LNCAP (cell line): ENCODE results near the gene RDH11.

Experiments used
- TF ChIP-seq, protein P1 (sequence below): fragments of 450-650 bp; IDR thresholded peaks from 2 replicates; pipeline ENCODE4 v1.5.1; 2017; ENCODE audit warnings: mild to moderate bottlenecking

RDH11 gene

GRCh38 chr14:67653651-67654280, 41.8 kb downstream of the RDH11 start:
- TF ChIP-seq, protein P1, sequence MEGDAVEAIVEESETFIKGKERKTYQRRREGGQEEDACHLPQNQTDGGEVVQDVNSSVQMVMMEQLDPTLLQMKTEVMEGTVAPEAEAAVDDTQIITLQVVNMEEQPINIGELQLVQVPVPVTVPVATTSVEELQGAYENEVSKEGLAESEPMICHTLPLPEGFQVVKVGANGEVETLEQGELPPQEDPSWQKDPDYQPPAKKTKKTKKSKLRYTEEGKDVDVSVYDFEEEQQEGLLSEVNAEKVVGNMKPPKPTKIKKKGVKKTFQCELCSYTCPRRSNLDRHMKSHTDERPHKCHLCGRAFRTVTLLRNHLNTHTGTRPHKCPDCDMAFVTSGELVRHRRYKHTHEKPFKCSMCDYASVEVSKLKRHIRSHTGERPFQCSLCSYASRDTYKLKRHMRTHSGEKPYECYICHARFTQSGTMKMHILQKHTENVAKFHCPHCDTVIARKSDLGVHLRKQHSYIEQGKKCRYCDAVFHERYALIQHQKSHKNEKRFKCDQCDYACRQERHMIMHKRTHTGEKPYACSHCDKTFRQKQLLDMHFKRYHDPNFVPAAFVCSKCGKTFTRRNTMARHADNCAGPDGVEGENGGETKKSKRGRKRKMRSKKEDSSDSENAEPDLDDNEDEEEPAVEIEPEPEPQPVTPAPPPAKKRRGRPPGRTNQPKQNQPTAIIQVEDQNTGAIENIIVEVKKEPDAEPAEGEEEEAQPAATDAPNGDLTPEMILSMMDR: no peak

DNA sequence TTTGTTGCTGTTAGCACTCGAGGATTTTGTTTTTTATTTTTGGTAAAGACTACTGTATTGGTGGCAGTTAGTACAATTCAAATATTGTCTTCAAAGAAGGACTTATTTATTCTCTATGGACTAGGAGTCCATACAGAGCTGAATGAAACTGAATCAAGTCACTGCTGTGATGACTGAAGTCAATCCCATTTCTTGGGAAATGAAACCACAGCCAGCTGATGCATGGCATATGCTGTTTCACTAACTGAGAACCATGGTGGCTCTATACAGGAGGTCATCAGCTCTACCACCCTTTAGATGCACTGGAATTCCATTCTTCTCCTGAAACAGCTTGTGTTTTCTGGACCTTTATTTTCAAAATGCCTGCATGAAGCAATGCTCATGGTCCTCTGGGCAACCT, 43.4 kb downstream of the RDH11 start:
- TF ChIP-seq, protein P1: no peak

DNA sequence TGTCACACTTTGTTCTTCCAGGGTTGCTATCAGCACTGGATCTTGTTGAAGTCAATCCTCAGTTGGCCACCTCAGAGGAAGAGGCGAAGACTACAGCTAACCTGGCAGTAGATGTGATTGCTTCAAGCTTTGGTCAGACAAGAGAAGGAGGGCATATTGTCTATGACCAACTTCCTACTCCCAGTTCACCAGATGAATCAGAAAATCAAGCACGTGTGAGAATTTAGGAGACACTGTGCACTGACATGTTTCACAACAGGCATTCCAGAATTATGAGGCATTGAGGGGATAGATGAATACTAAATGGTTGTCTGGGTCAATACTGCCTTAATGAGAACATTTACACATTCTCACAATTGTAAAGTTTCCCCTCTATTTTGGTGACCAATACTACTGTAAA, 44.9 kb downstream of the RDH11 start:
- TF ChIP-seq, protein P1: no peak

- TF ChIP-seq, protein P1: no peak
Measured at GRCh38 chr14:67650151-67650550, 45.4 kb downstream of the RDH11 start.

- TF ChIP-seq, protein P1: no peak
Measured at GRCh38 chr14:67646131-67646530, 49.4 kb downstream of the RDH11 start.

- TF ChIP-seq, protein P1: no peak
Measured at GRCh38 chr14:67645414-67645813, 50.1 kb downstream of the RDH11 start.

- TF ChIP-seq, protein P1: no peak
Measured at GRCh38 chr14:67644428-67644827, 51.1 kb downstream of the RDH11 start.

GRCh38 chr14:67643713-67644112, 51.9 kb downstream of the RDH11 start:
- TF ChIP-seq, protein P1: no peak
